PC-9 (cell line): ENCODE results near the gene AFAP1L1. TPM values are rescaled to one million over a fixed set of nuclear protein-coding genes. Genes with fewer than 3 reads are reported as not detected.

Experiments
- BruUV-seq: library from RNA; stranded (reverse); fragments of 400-500 nt; replicated peaks from 2 replicates; lab custom pipeline; 2021; lab: Mats Ljungman, UMichigan
- CTCF ChIA-PET: fragments of 300-600 bp; sonication (Branson Sonifier 250); formaldehyde crosslinking; loops from one replicate; lab custom pipeline; 2022; ENCODE audit warnings: antibody characterized with exemption; lab: Charles Lee
- POLR2A ChIA-PET: fragments of 300-600 bp; sonication (Branson Sonifier 250); formaldehyde crosslinking; loops from one replicate; lab custom pipeline; 2022; ENCODE audit warnings: antibody characterized with exemption; ENCODE audit not compliant: unreplicated experiment; lab: Charles Lee
- DNase-seq, 2 experiments: peaks; one replicate each; pipeline versions ENCODE4 v3.0.0 to v3.0.0-alpha.2; 2015 to 2022; ENCODE audit warnings: mixed read lengths in 1 of 2
- H2AFZ ChIP-seq: fragments of 200-600 bp; sonication (generic); 2 replicates; pipeline ENCODE4 v1.8.1; 2017; ENCODE audit warnings: antibody characterized with exemption
- H3F3A ChIP-seq: fragments of 200-600 bp; sonication (generic); 2 replicates; pipeline ENCODE4 v1.8.1; 2017; ENCODE audit warnings: antibody characterized with exemption, mild to moderate bottlenecking, low read depth; ENCODE audit not compliant: insufficient read depth
- H3K27ac ChIP-seq: fragments of 200-600 bp; sonication (generic); 2 replicates; pipeline ENCODE4 v1.6.1; 2016; ENCODE audit warnings: mixed run types
- H3K27me3 ChIP-seq: fragments of 200-600 bp; sonication (generic); 2 replicates; pipeline ENCODE4 v1.6.1; 2016; ENCODE audit warnings: low read depth, mixed run types; ENCODE audit not compliant: insufficient read depth
- H3K36me3 ChIP-seq: fragments of 200-600 bp; sonication (generic); 2 replicates; pipeline ENCODE4 v1.6.1; 2016; ENCODE audit warnings: low read depth, mixed run types
- H3K4me1 ChIP-seq: fragments of 200-600 bp; sonication (generic); replicated peaks from 2 replicates; pipeline ENCODE4 v1.6.1; 2016; ENCODE audit warnings: mixed run types; ENCODE audit not compliant: insufficient read depth
- H3K4me2 ChIP-seq: fragments of 200-600 bp; sonication (generic); 2 replicates; pipeline ENCODE4 v1.6.1; 2017; ENCODE audit warnings: mixed run types
- H3K4me3 ChIP-seq: fragments of 200-600 bp; sonication (generic); 2 replicates; pipeline ENCODE4 v1.6.1; 2016; ENCODE audit warnings: mixed run types
- H3K79me2 ChIP-seq: fragments of 200-600 bp; sonication (generic); 2 replicates; pipeline ENCODE4 v1.6.1; 2017; ENCODE audit warnings: low read depth, mixed run types
- H3K9me2 ChIP-seq: fragments of 200-600 bp; sonication (generic); 2 replicates; pipeline ENCODE4 v1.8.1; 2017; ENCODE audit warnings: mild to moderate bottlenecking; ENCODE audit not compliant: insufficient read depth
- H3K9me3 ChIP-seq: fragments of 200-600 bp; sonication (generic); 2 replicates; pipeline ENCODE4 v1.8.1; 2016; ENCODE audit warnings: low read depth; ENCODE audit not compliant: insufficient read depth
- H4K20me1 ChIP-seq: fragments of 200-600 bp; sonication (generic); 2 replicates; pipeline ENCODE4 v1.8.1; 2017; ENCODE audit not compliant: insufficient read depth
- CTCF ChIP-seq: fragments of 200-600 bp; sonication (generic); conservative IDR thresholded peaks from 2 replicates; pipeline ENCODE4 v1.6.1; 2017; ENCODE audit warnings: mixed run types, antibody characterized with exemption, mild to moderate bottlenecking, moderate library complexity
- EZH2 ChIP-seq: fragments of 200-600 bp; sonication (generic); IDR thresholded peaks from 2 replicates; pipeline ENCODE4 v1.8.0; 2017; ENCODE audit warnings: antibody characterized with exemption, low read depth
- intact Hi-C: fragments of 100-400 bp; cut with micrococcal nuclease; formaldehyde crosslinking; loops from one replicate; pipeline ENCODE4 v1.10.0; 2022; ENCODE audit not compliant: unreplicated experiment
- total RNA-seq: library from RNA; stranded (reverse); gene quantifications from 2 replicates; pipeline ENCODE4 v1.2.3, GENCODE V29; 2021

Gene AFAP1L1
- total RNA-seq, 1 experiment from 2014 or later = 9.6 TPM

GRCh38 chr5:149344151-149344550 lies 72.5 kb downstream of the AFAP1L1 start:
- Histone ChIP-seq H3K4me2 (peak overlapping the region; percentile 98), H3K27ac (no peak overlapping the region), H3F3A (peaks cover 27% of the 10 kb centered on the region; the same call in 1 of the 2 replicates), H3K9me3 (no peaks in the 10 kb centered on the region), H2AFZ (peak overlapping the region; percentile 98; the same call in 1 of the 2 replicates), H3K79me2 (peaks cover 36% of the 10 kb centered on the region), H3K4me1 (peaks cover 16% of the 10 kb centered on the region), H3K9me2 (no peaks in the 10 kb centered on the region), H3K27me3 (no peaks in the 10 kb centered on the region), H4K20me1 (peaks cover 18% of the 10 kb centered on the region), H3K36me3 (peaks cover 23% of the 10 kb centered on the region), H3K4me3 (peak overlapping the region; percentile 95; the same call in 1 of the 2 replicates)
- intact Hi-C loops = loop anchor here (2.0 kb wide), 1 partner anchor 71 kb away; no protein-coding TSS in a partner anchor
- TF ChIP-seq EZH2 (no peak), CTCF (no peak)
- no peak for DNase-seq
- BruUV-seq = no TSS peak
- POLR2A ChIA-PET = interaction anchor here (0.6 to 0.9 kb wide), 3 partner anchors 96 to 693 kb away, joined by 3 to 7 read pairs (median 3); no protein-coding TSS in a partner anchor
- CTCF ChIA-PET = interaction anchor here (0.6 to 0.8 kb wide), 2 partner anchors 21 to 213 kb away, joined by 3 read pairs; no protein-coding TSS in a partner anchor

- H3K9me2 ChIP-seq = no peaks in the 10 kb centered on the region
- no TSS peak for BruUV-seq
- peaks cover 27% of the 10 kb centered on the region; the same call in 1 of the 2 replicates for H3F3A ChIP-seq
- TF ChIP-seq EZH2 (no peak), CTCF (no peak)
- no peaks in the 10 kb centered on the region for H3K27me3 ChIP-seq
- ChIA-PET POLR2A (interaction anchor here (0.6 to 0.9 kb wide), 5 partner anchors 8 to 955 kb away, joined by 3 to 7 read pairs (median 5); partner anchors contain the start of gene PCYOX1L), CTCF (interaction anchor here (0.8 to 1.2 kb wide), 3 partner anchors 22 to 28 kb away, joined by 3 read pairs; no protein-coding TSS in a partner anchor)
- intact Hi-C loops = loop anchor here (2.0 to 5.0 kb wide), 2 partner anchors 73 to 218 kb away; no protein-coding TSS in a partner anchor
- H3K9me3 ChIP-seq = no peaks in the 10 kb centered on the region
- peaks cover 35% of the 10 kb centered on the region for H3K36me3 ChIP-seq
- DNase-seq = peak; percentile 92 to 95
- peak within 1 kb of the TSS; percentile 98 for H2AFZ ChIP-seq
- H3K4me3 ChIP-seq = peak within 1 kb of the TSS; percentile 95
- peak within 1 kb of the TSS; percentile 98 for H3K4me2 ChIP-seq
- peaks cover 16% of the 10 kb centered on the region for H3K4me1 ChIP-seq
- peaks cover 18% of the 10 kb centered on the region for H4K20me1 ChIP-seq
- H3K27ac ChIP-seq = peak within 1 kb of the TSS; percentile 80
- peaks cover 48% of the 10 kb centered on the region for H3K79me2 ChIP-seq
Observed at GRCh38 chr5:149345147-149345891, 73.7 kb downstream of the AFAP1L1 start, which contains the start of gene GRPEL2. GRPEL2 (plus strand) TSS chr5:149345499; CDS start chr5:149345540, 41 bp downstream.

- peaks cover 27% of the 10 kb centered on the region; the same call in 1 of the 2 replicates for H3F3A ChIP-seq
- no peak for TF ChIP-seq EZH2
- TF ChIP-seq CTCF = no peak
- intact Hi-C loops = loop anchor here (2.0 to 5.0 kb wide), 2 partner anchors 73 to 219 kb away; no protein-coding TSS in a partner anchor
- peak; percentile 16 to 51 for DNase-seq
- no peaks in the 10 kb centered on the region for H3K27me3 ChIP-seq
- no peaks in the 10 kb centered on the region for H3K9me3 ChIP-seq
- BruUV-seq = no TSS peak
- H3K9me2 ChIP-seq = no peaks in the 10 kb centered on the region
- H3K4me2 ChIP-seq = peak overlapping the region; percentile 98
- peak overlapping the region; percentile 98 for H2AFZ ChIP-seq
- H3K27ac ChIP-seq = peak overlapping the region; percentile 80
- H3K4me3 ChIP-seq = peak overlapping the region; percentile 95
- peaks cover 16% of the 10 kb centered on the region for H3K4me1 ChIP-seq
- POLR2A ChIA-PET = no interaction called here
- peaks cover 53% of the 10 kb centered on the region for H3K79me2 ChIP-seq
- CTCF ChIA-PET = interaction anchor here (0.6 kb wide), 1 partner anchor 226 kb away, joined by 3 read pairs; no protein-coding TSS in a partner anchor
- H4K20me1 ChIP-seq = peaks cover 18% of the 10 kb centered on the region
- peaks cover 40% of the 10 kb centered on the region for H3K36me3 ChIP-seq
Observed at GRCh38 chr5:149345892-149346222, 74.2 kb downstream of the AFAP1L1 start.
